H1 (cell line): ENCODE data around the gene C15orf40.
A peak's percentile ranks its signal among the peaks of the same experiment; 100 is the strongest.

Source experiments
- BRCA1 ChIP-seq: IDR thresholded peaks from 2 replicates; pipeline ENCODE4 v1.6.1; 2012; ENCODE audit warnings: low read depth, low read length, improper control_type of control experiment
- CHD2 ChIP-seq: IDR thresholded peaks from 2 replicates; pipeline ENCODE4 v1.6.1; 2012; ENCODE audit warnings: low read length, improper control_type of control experiment
- CTCF ChIP-seq, 3 experiments: IDR thresholded peaks; 1 replicate in 2 of 3; 2 replicates in 1 of 3; pipeline versions ENCODE4 v1.5.1 to v1.6.1; 2011; ENCODE audit warnings: low read length in 3 of 3, mild to moderate bottlenecking in 3 of 3, inconsistent platforms in 2 of 3, low read depth in 1 of 3, moderate library complexity in 1 of 3; ENCODE audit not compliant: insufficient read depth in 1 of 3; ENCODE audit errors: control extremely low read depth in 1 of 3
- MAFK ChIP-seq: IDR thresholded peaks from 2 replicates; pipeline ENCODE4 v1.6.1; 2012; ENCODE audit warnings: low read depth, mild to moderate bottlenecking, improper control_type of control experiment, low read length
- POLR2A ChIP-seq, 2 experiments: IDR thresholded peaks; 1 replicate in 1 of 2; 2 replicates in 1 of 2; pipeline ENCODE4 v1.6.1; 2011; ENCODE audit warnings: low read depth in 2 of 2, low read length in 2 of 2, mild to moderate bottlenecking in 2 of 2; ENCODE audit errors: control extremely low read depth in 1 of 2
- TAF1 ChIP-seq: IDR thresholded peaks from 2 replicates; pipeline ENCODE4 v1.6.1; 2011; ENCODE audit warnings: mild to moderate bottlenecking, low read depth, low read length
- TAF7 ChIP-seq: optimal IDR thresholded peaks from 2 replicates; pipeline ENCODE3; 2011; ENCODE audit warnings: low read depth, mild to moderate bottlenecking, inconsistent platforms, low read length, moderate library complexity, borderline replicate concordance
- TEAD4 ChIP-seq: IDR thresholded peaks from 2 replicates; pipeline ENCODE4 v1.6.1; 2012; ENCODE audit warnings: low read depth, low read length, inconsistent platforms, mixed read lengths

DNA sequence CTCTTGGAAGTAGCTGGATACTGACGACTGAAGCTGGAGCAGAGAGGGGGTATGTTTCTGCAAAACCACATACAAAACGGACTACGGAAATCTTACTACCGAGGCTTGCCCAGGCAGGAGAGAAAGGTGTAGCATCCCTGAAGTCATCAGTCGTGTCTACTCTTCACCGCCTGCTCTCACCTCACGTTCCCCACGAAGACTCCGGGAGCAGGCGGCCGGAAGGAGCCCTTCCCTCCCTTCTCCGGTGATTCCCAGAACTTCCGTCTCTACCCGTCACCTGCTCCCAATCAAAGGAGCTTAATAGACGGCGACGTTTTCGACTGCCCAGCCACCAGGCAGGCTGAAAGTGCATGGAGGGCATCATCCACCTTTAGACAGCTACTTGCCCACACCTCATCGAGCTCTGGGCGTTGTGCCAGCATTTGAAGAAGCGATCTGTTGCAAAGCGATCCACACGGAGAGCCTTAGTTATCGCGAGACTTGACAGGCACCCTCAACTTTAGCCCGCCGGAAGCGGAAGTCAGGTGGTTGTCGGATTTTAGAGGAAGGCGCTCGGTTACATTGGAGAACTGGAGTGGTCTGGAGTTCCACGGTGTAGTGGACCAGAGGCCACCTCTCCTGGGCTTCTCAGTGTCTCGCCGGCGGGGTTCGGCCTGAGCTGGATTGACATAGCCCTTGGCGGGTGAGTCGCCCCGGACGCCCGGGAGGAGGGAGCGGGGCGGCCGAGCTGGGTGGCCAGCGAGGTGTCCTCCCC, 25.6 kb downstream of the C15orf40 start, which contains the start of gene RAMAC:
- TF ChIP-seq CHD2 (peak; percentile 88), CTCF (IDR thresholded peaks at IDR 0.05; ENCODE audit: control extremely low read depth in 1 of 3, insufficient read depth in 1 of 3, low read depth in 1 of 3, low read length in 3 of 3) (no peak), TAF7 (no peak), TAF1 (peak; percentile 69), POLR2A (IDR thresholded peaks at IDR 0.05; ENCODE audit: control extremely low read depth in 1 of 2, low read depth in 2 of 2, low read length in 2 of 2) (peak; percentile 11 to 72), MAFK (no peak), BRCA1 (peak; percentile 63), TEAD4 (no peak)
